NAMALWA (cell line): ENCODE measurements around the gene RHO.

Experiments used
- DNase-seq: peaks from one replicate; pipeline ENCODE4 v3.0.0-alpha.2; 2015; ENCODE audit warnings: low spot score

The RHO gene

GRCh38 chr3:129577366-129577765 is 48.9 kb downstream of the RHO start:
- peak; percentile 58 for DNase-seq

- DNase-seq, result peak; percentile 92
Observed at GRCh38 chr3:129577925-129578786, 49.7 kb downstream of the RHO start.

GRCh38 chr3:129579991-129580390 is 51.6 kb downstream of the RHO start:
- DNase-seq, result no peak

GRCh38 chr3:129581623-129582022 is 53.2 kb downstream of the RHO start:
- no peak for DNase-seq

- no peak for DNase-seq
Observed at GRCh38 chr3:129582799-129583198, 54.4 kb downstream of the RHO start.

- peak; percentile 46 for DNase-seq
Observed at GRCh38 chr3:129583289-129583688, 54.9 kb downstream of the RHO start.

GRCh38 chr3:129584631-129585030 is 56.2 kb downstream of the RHO start:
- DNase-seq, result no peak
